Measurements from ENCODE around the gene TMEM192. TPM values are rescaled to one million over a fixed set of nuclear protein-coding genes. Genes with fewer than 3 reads are reported as not detected.

TMEM192 gene
- total and polyA plus RNA-seq, 2 of the 13 experiments (the other 11 are each of a cell fraction or from before 2014, with no cell fraction given) = 19.8 to 19.9 TPM

DNA sequence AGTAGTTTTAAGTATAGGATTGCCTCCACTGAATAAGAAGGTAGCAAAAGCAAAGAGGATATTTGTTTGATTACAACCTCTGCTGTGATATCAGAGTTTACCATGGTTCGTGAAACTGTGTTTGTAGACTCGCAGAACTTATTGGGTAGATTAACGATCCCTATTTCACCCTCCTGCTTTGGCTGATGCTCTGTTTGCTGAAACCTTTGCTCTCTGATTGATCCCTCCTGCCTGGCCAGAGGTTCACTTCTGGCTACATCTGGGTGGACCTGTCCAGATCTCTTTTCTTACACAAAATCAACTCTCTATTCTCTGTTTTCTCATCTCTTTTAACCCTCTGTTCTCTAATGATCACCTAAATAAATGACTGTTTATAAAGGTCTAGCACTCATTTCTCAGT lies 37.9 kb upstream of the TMEM192 start (continued):
- no peak for TF ChIP-seq ZNF557 (CRISPR knock-in tag; IDR thresholded peaks at IDR 0.05)
- no peak for TF ChIP-seq MTF2 (CRISPR knock-in tag; IDR thresholded peaks at IDR 0.05; ENCODE audit: borderline replicate concordance)
- TF ChIP-seq NR2F2 (IDR thresholded peaks at IDR 0.05; ENCODE audit: borderline replicate concordance, low read depth) = no peak
- no peak for TF ChIP-seq MEIS2 (CRISPR knock-in tag; IDR thresholded peaks at IDR 0.05)
- no peak for TF ChIP-seq SIX4 (CRISPR knock-in tag; IDR thresholded peaks at IDR 0.05)
- no peak for TF ChIP-seq ZNF292 (CRISPR knock-in tag; IDR thresholded peaks at IDR 0.05; ENCODE audit: borderline replicate concordance, low read depth)
- no peak for TF ChIP-seq ZNF264 (CRISPR knock-in tag; IDR thresholded peaks at IDR 0.05)
- peak; percentile 36; the same call in 1 of the 2 replicates for TF ChIP-seq HNF4A (CRISPR knock-in tag; IDR thresholded peaks at IDR 0.05)
- no peak for TF ChIP-seq CHCHD3 (CRISPR knock-in tag; IDR thresholded peaks at IDR 0.05)
- TF ChIP-seq, protein P1, sequence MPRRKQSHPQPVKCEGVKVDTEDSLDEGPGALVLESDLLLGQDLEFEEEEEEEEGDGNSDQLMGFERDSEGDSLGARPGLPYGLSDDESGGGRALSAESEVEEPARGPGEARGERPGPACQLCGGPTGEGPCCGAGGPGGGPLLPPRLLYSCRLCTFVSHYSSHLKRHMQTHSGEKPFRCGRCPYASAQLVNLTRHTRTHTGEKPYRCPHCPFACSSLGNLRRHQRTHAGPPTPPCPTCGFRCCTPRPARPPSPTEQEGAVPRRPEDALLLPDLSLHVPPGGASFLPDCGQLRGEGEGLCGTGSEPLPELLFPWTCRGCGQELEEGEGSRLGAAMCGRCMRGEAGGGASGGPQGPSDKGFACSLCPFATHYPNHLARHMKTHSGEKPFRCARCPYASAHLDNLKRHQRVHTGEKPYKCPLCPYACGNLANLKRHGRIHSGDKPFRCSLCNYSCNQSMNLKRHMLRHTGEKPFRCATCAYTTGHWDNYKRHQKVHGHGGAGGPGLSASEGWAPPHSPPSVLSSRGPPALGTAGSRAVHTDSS (CRISPR knock-in tag; conservative IDR thresholded peaks at IDR 0.05) = no peak
- TF ChIP-seq JARID2 (CRISPR knock-in tag; IDR thresholded peaks at IDR 0.05; ENCODE audit: insufficient replicate concordance) = no peak
- TF ChIP-seq ZNF335 (CRISPR knock-in tag; IDR thresholded peaks at IDR 0.05) = no peak
- TF ChIP-seq HNRNPLL (IDR thresholded peaks at IDR 0.05; ENCODE audit: low read depth, low read length, poor library complexity, severe bottlenecking) = no peak
- TF ChIP-seq, protein P2, sequence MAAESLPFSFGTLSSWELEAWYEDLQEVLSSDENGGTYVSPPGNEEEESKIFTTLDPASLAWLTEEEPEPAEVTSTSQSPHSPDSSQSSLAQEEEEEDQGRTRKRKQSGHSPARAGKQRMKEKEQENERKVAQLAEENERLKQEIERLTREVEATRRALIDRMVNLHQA (CRISPR knock-in tag; IDR thresholded peaks at IDR 0.05) = no peak
- no peak for TF ChIP-seq PHF5A (CRISPR knock-in tag; IDR thresholded peaks at IDR 0.05; ENCODE audit: low read depth, unreplicated experiment)
- TF ChIP-seq ZNF766 (CRISPR knock-in tag; IDR thresholded peaks at IDR 0.05; ENCODE audit: borderline replicate concordance) = 0 out of 2 replicates have a peak, but pooled peaks have one; percentile 46
- TF ChIP-seq, protein P3, sequence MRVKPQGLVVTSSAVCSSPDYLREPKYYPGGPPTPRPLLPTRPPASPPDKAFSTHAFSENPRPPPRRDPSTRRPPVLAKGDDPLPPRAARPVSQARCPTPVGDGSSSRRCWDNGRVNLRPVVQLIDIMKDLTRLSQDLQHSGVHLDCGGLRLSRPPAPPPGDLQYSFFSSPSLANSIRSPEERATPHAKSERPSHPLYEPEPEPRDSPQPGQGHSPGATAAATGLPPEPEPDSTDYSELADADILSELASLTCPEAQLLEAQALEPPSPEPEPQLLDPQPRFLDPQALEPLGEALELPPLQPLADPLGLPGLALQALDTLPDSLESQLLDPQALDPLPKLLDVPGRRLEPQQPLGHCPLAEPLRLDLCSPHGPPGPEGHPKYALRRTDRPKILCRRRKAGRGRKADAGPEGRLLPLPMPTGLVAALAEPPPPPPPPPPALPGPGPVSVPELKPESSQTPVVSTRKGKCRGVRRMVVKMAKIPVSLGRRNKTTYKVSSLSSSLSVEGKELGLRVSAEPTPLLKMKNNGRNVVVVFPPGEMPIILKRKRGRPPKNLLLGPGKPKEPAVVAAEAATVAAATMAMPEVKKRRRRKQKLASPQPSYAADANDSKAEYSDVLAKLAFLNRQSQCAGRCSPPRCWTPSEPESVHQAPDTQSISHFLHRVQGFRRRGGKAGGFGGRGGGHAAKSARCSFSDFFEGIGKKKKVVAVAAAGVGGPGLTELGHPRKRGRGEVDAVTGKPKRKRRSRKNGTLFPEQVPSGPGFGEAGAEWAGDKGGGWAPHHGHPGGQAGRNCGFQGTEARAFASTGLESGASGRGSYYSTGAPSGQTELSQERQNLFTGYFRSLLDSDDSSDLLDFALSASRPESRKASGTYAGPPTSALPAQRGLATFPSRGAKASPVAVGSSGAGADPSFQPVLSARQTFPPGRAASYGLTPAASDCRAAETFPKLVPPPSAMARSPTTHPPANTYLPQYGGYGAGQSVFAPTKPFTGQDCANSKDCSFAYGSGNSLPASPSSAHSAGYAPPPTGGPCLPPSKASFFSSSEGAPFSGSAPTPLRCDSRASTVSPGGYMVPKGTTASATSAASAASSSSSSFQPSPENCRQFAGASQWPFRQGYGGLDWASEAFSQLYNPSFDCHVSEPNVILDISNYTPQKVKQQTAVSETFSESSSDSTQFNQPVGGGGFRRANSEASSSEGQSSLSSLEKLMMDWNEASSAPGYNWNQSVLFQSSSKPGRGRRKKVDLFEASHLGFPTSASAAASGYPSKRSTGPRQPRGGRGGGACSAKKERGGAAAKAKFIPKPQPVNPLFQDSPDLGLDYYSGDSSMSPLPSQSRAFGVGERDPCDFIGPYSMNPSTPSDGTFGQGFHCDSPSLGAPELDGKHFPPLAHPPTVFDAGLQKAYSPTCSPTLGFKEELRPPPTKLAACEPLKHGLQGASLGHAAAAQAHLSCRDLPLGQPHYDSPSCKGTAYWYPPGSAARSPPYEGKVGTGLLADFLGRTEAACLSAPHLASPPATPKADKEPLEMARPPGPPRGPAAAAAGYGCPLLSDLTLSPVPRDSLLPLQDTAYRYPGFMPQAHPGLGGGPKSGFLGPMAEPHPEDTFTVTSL (CRISPR knock-in tag; IDR thresholded peaks at IDR 0.05; ENCODE audit: borderline replicate concordance) = 0 out of 2 replicates have a peak, but pooled peaks have one; percentile 42
- no peak for TF ChIP-seq MYNN (CRISPR knock-in tag; IDR thresholded peaks at IDR 0.05; ENCODE audit: low read depth)
- TF ChIP-seq NKX3-1 (CRISPR knock-in tag; IDR thresholded peaks at IDR 0.05) = no peak
- peak; percentile 41; the same call in 1 of the 2 replicates for TF ChIP-seq HNF4G (IDR thresholded peaks at IDR 0.05; ENCODE audit: borderline replicate concordance, low read depth, low read length)
- TF ChIP-seq HNF4G (CRISPR knock-in tag; IDR thresholded peaks at IDR 0.05; ENCODE audit: borderline replicate concordance, low read depth) = no peak
- TF ChIP-seq, protein P4, sequence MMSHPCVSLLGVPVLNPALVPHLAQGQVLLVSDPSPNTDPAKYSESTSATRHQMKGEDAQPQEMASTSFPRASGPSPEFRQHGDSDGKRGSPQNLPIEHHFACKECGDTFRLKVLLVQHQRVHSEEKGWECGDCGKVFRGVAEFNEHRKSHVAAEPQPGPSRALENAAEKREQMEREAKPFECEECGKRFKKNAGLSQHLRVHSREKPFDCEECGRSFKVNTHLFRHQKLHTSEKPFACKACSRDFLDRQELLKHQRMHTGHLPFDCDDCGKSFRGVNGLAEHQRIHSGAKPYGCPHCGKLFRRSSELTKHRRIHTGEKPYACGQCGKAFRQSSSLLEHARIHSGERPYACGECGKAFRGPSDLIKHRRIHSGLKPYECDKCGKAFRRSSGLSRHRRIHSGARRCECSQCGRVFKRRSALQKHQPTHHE (CRISPR knock-in tag; IDR thresholded peaks at IDR 0.05; ENCODE audit: borderline replicate concordance) = no peak

Data from HepG2 (cell line).